OCI-LY7 (cell line): ENCODE data around the gene ITLN2. TPM values are rescaled to one million over a fixed set of nuclear protein-coding genes. Genes with fewer than 3 reads are reported as not detected.
"Not testable (repeated sequence)": the region's sequence is repeated elsewhere in the genome, so short reads cannot be mapped to it uniquely, and the experiment has no call there.

Source experiments
- BruUV-seq: library from RNA; stranded (reverse); fragments of 400-500 nt; replicated peaks from 2 replicates; lab custom pipeline; 2021; lab: Mats Ljungman, UMichigan
- CTCF ChIA-PET: fragments of 300-600 bp; sonication (Branson Sonifier 250); formaldehyde crosslinking; loops from one replicate; lab custom pipeline; 2022; ENCODE audit warnings: antibody characterized with exemption; ENCODE audit not compliant: unreplicated experiment; lab: Charles Lee
- POLR2A ChIA-PET: fragments of 300-600 bp; sonication (Branson Sonifier 250); formaldehyde crosslinking; loops from one replicate; lab custom pipeline; 2022; ENCODE audit warnings: antibody characterized with exemption; lab: Charles Lee
- DNase-seq: peaks from one replicate; pipeline ENCODE4 v3.0.0-alpha.2; 2015; ENCODE audit warnings: low spot score
- H2AFZ ChIP-seq: fragments of 200-600 bp; sonication (generic), shearing (Covaris generic); 2 replicates; pipeline ENCODE4 v1.6.1; 2014; ENCODE audit warnings: mild to moderate bottlenecking, antibody characterized with exemption, low read length, moderate library complexity
- H3K27ac ChIP-seq: fragments of 200-600 bp; sonication (generic); 2 replicates; pipeline ENCODE4 v1.5.1; 2014; ENCODE audit warnings: mixed run types, low read depth, mild to moderate bottlenecking, moderate library complexity, low read length, inconsistent platforms; ENCODE audit not compliant: poor library complexity, severe bottlenecking
- H3K36me3 ChIP-seq: fragments of 200-600 bp; sonication (generic); 2 replicates; pipeline ENCODE4 v1.6.1; 2014; ENCODE audit warnings: mild to moderate bottlenecking, antibody characterized with exemption, low read length, moderate library complexity, mixed read lengths; ENCODE audit not compliant: insufficient read depth
- H3K4me1 ChIP-seq: fragments of 200-600 bp; sonication (generic); 2 replicates; pipeline ENCODE4 v1.5.1; 2014; ENCODE audit warnings: mild to moderate bottlenecking, low read length; ENCODE audit not compliant: insufficient read depth, poor library complexity, severe bottlenecking
- H3K4me2 ChIP-seq: fragments of 200-600 bp; sonication (generic); 2 replicates; pipeline ENCODE4 v1.6.1; 2014; ENCODE audit warnings: mild to moderate bottlenecking, low read length
- H3K4me3 ChIP-seq: fragments of 200-600 bp; sonication (generic); 2 replicates; pipeline ENCODE4 v1.5.1; 2014; ENCODE audit warnings: mild to moderate bottlenecking, low read depth, low read length; ENCODE audit not compliant: poor library complexity, severe bottlenecking
- H3K79me2 ChIP-seq: fragments of 200-600 bp; sonication (generic); 2 replicates; pipeline ENCODE4 v1.6.1; 2016; ENCODE audit warnings: low read depth, mild to moderate bottlenecking, low read length, moderate library complexity, mixed read lengths; ENCODE audit not compliant: insufficient read depth
- H3K9me2 ChIP-seq: fragments of 200-600 bp; sonication (generic); 2 replicates; pipeline ENCODE4 v1.6.1; 2016; ENCODE audit warnings: mild to moderate bottlenecking, low read length, mixed read lengths; ENCODE audit not compliant: insufficient read depth
- H3K9me3 ChIP-seq: fragments of 200-600 bp; sonication (generic); 2 replicates; pipeline ENCODE4 v1.6.1; 2014; ENCODE audit warnings: mild to moderate bottlenecking, mixed run types, low read length, mixed read lengths
- H4K20me1 ChIP-seq: fragments of 200-600 bp; sonication (generic); 2 replicates; pipeline ENCODE4 v1.6.1; 2014; ENCODE audit warnings: mild to moderate bottlenecking, antibody characterized with exemption, low read length, moderate library complexity, mixed read lengths; ENCODE audit not compliant: insufficient read depth
- CTCF ChIP-seq: fragments of 200-600 bp; sonication (generic); conservative IDR thresholded peaks from 2 replicates; pipeline ENCODE4 v1.5.1; 2014; ENCODE audit warnings: mild to moderate bottlenecking, antibody characterized with exemption, low read length, moderate library complexity, mixed read lengths
- EZH2phosphoT487 ChIP-seq: fragments of 200-600 bp; sonication (generic); IDR thresholded peaks from 2 replicates; pipeline ENCODE4 v1.6.1; 2018; ENCODE audit warnings: low read depth, borderline replicate concordance, mild to moderate bottlenecking, mixed run types, antibody characterized with exemption, low read length, moderate library complexity, mixed read lengths
- intact Hi-C: fragments of 100-400 bp; cut with micrococcal nuclease; formaldehyde crosslinking; loops from one replicate; pipeline ENCODE4 v1.10.0; 2022; ENCODE audit not compliant: unreplicated experiment
- total RNA-seq, 2 experiments: library from RNA; depleted of rRNA in 1 of 2; stranded (reverse); fragments of >200 nt in 1 of 2; shearing (Covaris generic) in 1 of 2; gene quantifications; 2 replicates each; pipeline ENCODE4 v1.2.3, GENCODE V29; 2014 to 2022

The ITLN2 gene
- total RNA-seq, 2 experiments from 2014 or later: not detected

- H3K36me3 ChIP-seq, DNase-seq, POLR2A ChIA-PET, intact Hi-C loops, BruUV-seq, H3K27ac ChIP-seq, H3K4me1 ChIP-seq, H3K4me2 ChIP-seq, H3K79me2 ChIP-seq, H3K9me2 ChIP-seq, H3K9me3 ChIP-seq, CTCF ChIA-PET, H3K4me3 ChIP-seq, H2AFZ ChIP-seq, H4K20me1 ChIP-seq: not testable (repeated sequence)
Measured at GRCh38 chr1:160902251-160902650, 52.4 kb downstream of the ITLN2 start.

- no peaks in the 10 kb centered on the region for H3K9me2 ChIP-seq
Measured at GRCh38 chr1:160901768-160902167, 52.8 kb downstream of the ITLN2 start.

GRCh38 chr1:160900683-160901082, 53.9 kb downstream of the ITLN2 start:
- H3K36me3 ChIP-seq, H4K20me1 ChIP-seq, H3K27ac ChIP-seq, H3K4me3 ChIP-seq, CTCF ChIA-PET, H2AFZ ChIP-seq, H3K79me2 ChIP-seq, BruUV-seq, H3K9me3 ChIP-seq, DNase-seq, H3K9me2 ChIP-seq, H3K4me1 ChIP-seq, H3K4me2 ChIP-seq, intact Hi-C loops: not testable (repeated sequence)
- POLR2A ChIA-PET: interaction anchor here (0.6 kb wide), 1 partner anchor 38 kb away, joined by 3 read pairs; the partner anchor contains the start of gene CD244

More at GRCh38 chr1:160901768-160902167, 52.8 kb downstream of the ITLN2 start:
- POLR2A ChIA-PET: no interaction called here
- BruUV-seq: no TSS peak
- Histone ChIP-seq H3K36me3 (no peaks in the 10 kb centered on the region), H3K79me2 (no peaks in the 10 kb centered on the region), H4K20me1 (no peaks in the 10 kb centered on the region), H3K4me3 (no peak overlapping the region), H3K27ac (no peak overlapping the region), H3K4me1 (no peaks in the 10 kb centered on the region), H3K9me3 (no peaks in the 10 kb centered on the region), H3K4me2 (no peak overlapping the region), H2AFZ (no peak overlapping the region)
- no peak for DNase-seq
- intact Hi-C loops: no loop called here
- CTCF ChIA-PET: no interaction called here
- TF ChIP-seq CTCF: no peak
- TF ChIP-seq EZH2phosphoT487: no peak

Other genes starting within 250 kb of the ITLN2 start
- gene CD48, start 243.0 kb downstream of the ITLN2 start, total RNA-seq (2014; rRNA removed; shearing (Covaris generic)): 131 and 150 TPM in 2 replicates
- gene CD48, start 243.0 kb downstream of the ITLN2 start, total RNA-seq (2022): 131 and 149 TPM in 2 replicates
- gene SLAMF7, start 215.6 kb downstream of the ITLN2 start, total RNA-seq (2014; rRNA removed; shearing (Covaris generic)): not detected in 2 replicates
- gene SLAMF7, start 215.6 kb downstream of the ITLN2 start, total RNA-seq (2022): not detected in 2 replicates
- gene LY9, start 158.6 kb downstream of the ITLN2 start, total RNA-seq (2014; rRNA removed; shearing (Covaris generic)): 23.7 and 28.4 TPM in 2 replicates
- gene LY9, start 158.6 kb downstream of the ITLN2 start, total RNA-seq (2022): 40.2 and 42.8 TPM in 2 replicates
- gene CD244, start 91.9 kb downstream of the ITLN2 start, total RNA-seq (2014; rRNA removed; shearing (Covaris generic)): not detected in 2 replicates
- not detected in 2 replicates for gene CD244, start 91.9 kb downstream of the ITLN2 start, total RNA-seq (2022)
- gene ITLN1, start 69.6 kb downstream of the ITLN2 start, total RNA-seq (2014; rRNA removed; shearing (Covaris generic)): not detected in 2 replicates
- not detected in 2 replicates for gene ITLN1, start 69.6 kb downstream of the ITLN2 start, total RNA-seq (2022)
- gene F11R, start 66.3 kb upstream of the ITLN2 start, total RNA-seq (2014; rRNA removed; shearing (Covaris generic)): 11.7 and 13.5 TPM in 2 replicates
- gene F11R, start 66.3 kb upstream of the ITLN2 start, total RNA-seq (2022): 16.0 and 25.0 TPM in 2 replicates
- 164 and 206 TPM in 2 replicates for gene TSTD1, start 84.2 kb upstream of the ITLN2 start, total RNA-seq (2014; rRNA removed; shearing (Covaris generic))
- gene TSTD1, start 84.2 kb upstream of the ITLN2 start, total RNA-seq (2022): 73.4 and 89.2 TPM in 2 replicates
- 83.1 and 97.5 TPM in 2 replicates for gene USF1, start 91.2 kb upstream of the ITLN2 start, total RNA-seq (2014; rRNA removed; shearing (Covaris generic))
- gene USF1, start 91.2 kb upstream of the ITLN2 start, total RNA-seq (2022): 57.6 and 60.9 TPM in 2 replicates
- gene ARHGAP30, start 115.1 kb upstream of the ITLN2 start, total RNA-seq (2014; rRNA removed; shearing (Covaris generic)): 56.2 and 62.9 TPM in 2 replicates
- 86.7 and 101 TPM in 2 replicates for gene ARHGAP30, start 115.1 kb upstream of the ITLN2 start, total RNA-seq (2022)
- gene NECTIN4, start 134.7 kb upstream of the ITLN2 start, total RNA-seq (2014; rRNA removed; shearing (Covaris generic)): not detected in 2 replicates
- not detected in 2 replicates for gene NECTIN4, start 134.7 kb upstream of the ITLN2 start, total RNA-seq (2022)
- 0.95 and 2.7 TPM in 2 replicates for gene KLHDC9, start 143.6 kb upstream of the ITLN2 start, total RNA-seq (2014; rRNA removed; shearing (Covaris generic))
- gene KLHDC9, start 143.6 kb upstream of the ITLN2 start, total RNA-seq (2022): 1.3 and 3.0 TPM in 2 replicates
- 52.7 and 55.6 TPM in 2 replicates for gene PFDN2, start 163.2 kb upstream of the ITLN2 start, total RNA-seq (2014; rRNA removed; shearing (Covaris generic))
- 79.5 and 95.3 TPM in 2 replicates for gene PFDN2, start 163.2 kb upstream of the ITLN2 start, total RNA-seq (2022)
- gene NIT1, start 163.3 kb upstream of the ITLN2 start, total RNA-seq (2014; rRNA removed; shearing (Covaris generic)): 30.2 and 42.7 TPM in 2 replicates
- 46.5 and 53.1 TPM in 2 replicates for gene NIT1, start 163.3 kb upstream of the ITLN2 start, total RNA-seq (2022)
- gene DEDD, start 177.9 kb upstream of the ITLN2 start, total RNA-seq (2014; rRNA removed; shearing (Covaris generic)): 21.1 and 28.5 TPM in 2 replicates
- 36.9 and 41.9 TPM in 2 replicates for gene DEDD, start 177.9 kb upstream of the ITLN2 start, total RNA-seq (2022)
- 61.2 and 87.7 TPM in 2 replicates for gene UFC1, start 199.2 kb upstream of the ITLN2 start, total RNA-seq (2014; rRNA removed; shearing (Covaris generic))
- gene UFC1, start 199.2 kb upstream of the ITLN2 start, total RNA-seq (2022): 79.4 and 80.9 TPM in 2 replicates
- 18.4 and 19.6 TPM in 2 replicates for gene USP21, start 204.7 kb upstream of the ITLN2 start, total RNA-seq (2014; rRNA removed; shearing (Covaris generic))
- gene USP21, start 204.7 kb upstream of the ITLN2 start, total RNA-seq (2022): 29.5 and 34.0 TPM in 2 replicates
- gene PPOX, start 211.6 kb upstream of the ITLN2 start, total RNA-seq (2014; rRNA removed; shearing (Covaris generic)): 40.1 and 42.0 TPM in 2 replicates
- gene PPOX, start 211.6 kb upstream of the ITLN2 start, total RNA-seq (2022): 45.5 and 53.2 TPM in 2 replicates
- gene B4GALT3, start 222.7 kb upstream of the ITLN2 start, total RNA-seq (2014; rRNA removed; shearing (Covaris generic)): 36.2 and 39.1 TPM in 2 replicates
- gene B4GALT3, start 222.7 kb upstream of the ITLN2 start, total RNA-seq (2022): 41.7 and 49.8 TPM in 2 replicates
- gene ADAMTS4, start 244.2 kb upstream of the ITLN2 start, total RNA-seq (2014; rRNA removed; shearing (Covaris generic)): 0.03 TPM in 2 replicates
- 0.07 and 0.15 TPM in 2 replicates for gene ADAMTS4, start 244.2 kb upstream of the ITLN2 start, total RNA-seq (2022)
- 62.9 and 76.4 TPM in 2 replicates for gene NDUFS2, start 247.6 kb upstream of the ITLN2 start, total RNA-seq (2014; rRNA removed; shearing (Covaris generic))
- gene NDUFS2, start 247.6 kb upstream of the ITLN2 start, total RNA-seq (2022): 72.1 and 73.4 TPM in 2 replicates